Activated CD4-positive, alpha-beta T cell treated with anti-CD3 and anti-CD28 coated beads, Interleukin-2, amount 10 ng/mL, durations not matched to agents 7 days and 5 days (primary cell): Measurements from ENCODE around the gene STAT5B. TPM values are rescaled to one million over a fixed set of nuclear protein-coding genes. Genes with fewer than 3 reads are reported as not detected.
"Not testable (repeated sequence)": the region's sequence is repeated elsewhere in the genome, so short reads cannot be mapped to it uniquely, and the experiment has no call there.

ENCODE experiments used
- CTCF ChIA-PET: fragments of 350-600 bp; sonication (Branson Sonifier 250); formaldehyde crosslinking; loops from one replicate; lab custom pipeline; 2021; ENCODE audit warnings: antibody characterized with exemption; lab: Charles Lee
- POLR2A ChIA-PET: fragments of 350-600 bp; sonication (Branson Sonifier 250); formaldehyde crosslinking; loops from one replicate; lab custom pipeline; 2021; ENCODE audit warnings: antibody characterized with exemption; lab: Charles Lee
- DNase-seq: peaks from one replicate; pipeline ENCODE4 v3.0.0-alpha.2; 2020
- H3K27ac Mint-ChIP-seq: one replicate; pipeline ENCODE4 v1.8.0; 2021; ENCODE audit warnings: mild to moderate bottlenecking, moderate library complexity, mixed read lengths
- H3K27me3 Mint-ChIP-seq: one replicate; pipeline ENCODE4 v1.8.0; 2021; ENCODE audit warnings: mixed read lengths
- H3K36me3 Mint-ChIP-seq: one replicate; pipeline ENCODE4 v1.8.0; 2021; ENCODE audit warnings: low read depth, mixed read lengths
- H3K4me1 Mint-ChIP-seq: one replicate; pipeline ENCODE4 v1.8.0; 2021; ENCODE audit warnings: mixed read lengths
- H3K4me3 Mint-ChIP-seq: one replicate; pipeline ENCODE4 v1.8.0; 2021; ENCODE audit warnings: mild to moderate bottlenecking, moderate library complexity, mixed read lengths
- H3K9me3 Mint-ChIP-seq: one replicate; pipeline ENCODE4 v1.8.0; 2021; ENCODE audit warnings: mixed read lengths
- total RNA-seq, 2 experiments: library from RNA; stranded (reverse); gene quantifications; one replicate each; pipeline ENCODE4 v1.2.3, GENCODE V29; 2021

Gene STAT5B
- total RNA-seq, 2 experiments from 2014 or later = 150 to 164 TPM

DNA sequence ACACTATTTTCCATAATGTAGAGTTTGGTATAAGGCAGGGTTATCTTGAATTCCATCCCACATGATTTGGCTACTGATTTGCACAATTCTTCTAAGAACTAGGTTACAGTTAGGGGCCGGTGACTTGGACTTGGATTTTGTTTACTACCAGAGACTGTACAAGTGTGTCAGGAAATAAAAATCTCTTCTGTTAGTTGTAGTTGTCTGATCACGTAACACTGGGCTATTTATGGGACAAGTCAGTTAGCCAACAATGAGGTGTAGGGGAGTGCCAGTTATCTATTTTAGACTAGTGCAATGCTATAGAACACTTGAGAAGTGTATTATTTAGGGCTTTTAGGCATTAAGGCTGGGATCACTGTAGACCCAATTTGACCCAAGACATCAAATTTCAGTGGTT lies 42.2 kb downstream of the STAT5B start:
- Mint-ChIP-seq H3K36me3 (peaks cover 24% of the 10 kb centered on the region), H3K4me3 (no peak overlapping the region)
- POLR2A ChIA-PET = no interaction called here

DNA sequence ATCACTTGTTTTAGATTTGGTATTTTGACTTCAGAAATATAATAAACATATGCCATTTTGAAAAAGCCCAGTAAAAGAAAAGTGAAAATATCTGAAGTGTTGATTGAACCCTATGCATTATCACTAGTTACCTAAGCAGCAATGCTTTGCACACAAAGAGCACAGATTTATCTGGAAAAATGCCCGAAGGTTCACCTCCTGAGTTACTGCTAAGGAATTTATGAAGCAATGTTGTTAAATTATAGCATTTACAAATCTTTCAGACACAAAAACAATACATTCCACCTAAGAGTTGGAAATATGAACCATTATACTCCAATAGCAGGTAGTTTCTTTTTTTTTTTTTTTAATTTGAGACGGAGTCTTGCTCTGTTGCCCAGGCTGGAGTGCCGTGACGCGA lies 43.0 kb downstream of the STAT5B start:
- Mint-ChIP-seq H3K27me3 (no peaks in the 10 kb centered on the region), H3K4me1 (peaks cover 21% of the 10 kb centered on the region), H3K4me3 (no peak overlapping the region), H3K36me3 (peaks cover 28% of the 10 kb centered on the region), H3K27ac (no peak overlapping the region), H3K9me3 (no peaks in the 10 kb centered on the region)
- CTCF ChIA-PET = interaction anchor here (0.6 to 1.2 kb wide), 3 partner anchors 11 to 270 kb away, joined by 3 to 4 read pairs (median 3); no protein-coding TSS in a partner anchor
- no peak for DNase-seq
- POLR2A ChIA-PET = no interaction called here

More for the DNA sequence above, 42.2 kb downstream of the STAT5B start:
- H3K27me3 Mint-ChIP-seq = no peaks in the 10 kb centered on the region
- H3K4me1 Mint-ChIP-seq = peaks cover 12% of the 10 kb centered on the region
- CTCF ChIA-PET = interaction anchor here (0.5 kb wide), 1 partner anchor 82 kb away, joined by 3 read pairs; no protein-coding TSS in a partner anchor
- DNase-seq = no peak
- no peaks in the 10 kb centered on the region for H3K9me3 Mint-ChIP-seq
- H3K27ac Mint-ChIP-seq = no peak overlapping the region

DNA sequence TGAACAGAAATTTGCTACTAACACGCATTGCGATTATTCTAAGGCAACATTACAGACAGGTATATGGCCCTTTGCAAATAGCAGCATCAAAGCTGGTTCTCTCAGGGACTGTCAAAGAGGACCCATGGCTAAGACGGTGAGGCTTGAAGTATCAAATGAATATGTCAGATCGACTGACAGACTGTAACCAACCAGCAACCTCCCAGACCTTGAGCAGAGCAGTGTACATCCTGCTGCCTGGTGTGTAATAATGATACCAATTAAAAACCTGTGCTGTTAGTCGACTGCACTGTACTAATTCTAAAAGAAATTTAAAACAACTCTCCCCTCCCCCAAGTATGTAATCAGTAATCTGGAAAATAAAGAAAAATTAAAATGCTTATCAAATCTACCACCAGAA lies 46.0 kb downstream of the STAT5B start:
- CTCF ChIA-PET = interaction anchor here (0.7 to 1.2 kb wide), 2 partner anchors 13 to 29 kb away, joined by 4 to 7 read pairs; no protein-coding TSS in a partner anchor
- Mint-ChIP-seq H3K36me3 (peaks cover 38% of the 10 kb centered on the region), H3K4me1 (peaks cover 24% of the 10 kb centered on the region), H3K27ac (no peak overlapping the region), H3K9me3 (no peaks in the 10 kb centered on the region), H3K27me3 (no peaks in the 10 kb centered on the region), H3K4me3 (no peak overlapping the region)
- POLR2A ChIA-PET = interaction anchor here (0.5 to 0.6 kb wide), 2 partner anchors 18 to 49 kb away, joined by 4 read pairs; no protein-coding TSS in a partner anchor
- no peak for DNase-seq

DNA sequence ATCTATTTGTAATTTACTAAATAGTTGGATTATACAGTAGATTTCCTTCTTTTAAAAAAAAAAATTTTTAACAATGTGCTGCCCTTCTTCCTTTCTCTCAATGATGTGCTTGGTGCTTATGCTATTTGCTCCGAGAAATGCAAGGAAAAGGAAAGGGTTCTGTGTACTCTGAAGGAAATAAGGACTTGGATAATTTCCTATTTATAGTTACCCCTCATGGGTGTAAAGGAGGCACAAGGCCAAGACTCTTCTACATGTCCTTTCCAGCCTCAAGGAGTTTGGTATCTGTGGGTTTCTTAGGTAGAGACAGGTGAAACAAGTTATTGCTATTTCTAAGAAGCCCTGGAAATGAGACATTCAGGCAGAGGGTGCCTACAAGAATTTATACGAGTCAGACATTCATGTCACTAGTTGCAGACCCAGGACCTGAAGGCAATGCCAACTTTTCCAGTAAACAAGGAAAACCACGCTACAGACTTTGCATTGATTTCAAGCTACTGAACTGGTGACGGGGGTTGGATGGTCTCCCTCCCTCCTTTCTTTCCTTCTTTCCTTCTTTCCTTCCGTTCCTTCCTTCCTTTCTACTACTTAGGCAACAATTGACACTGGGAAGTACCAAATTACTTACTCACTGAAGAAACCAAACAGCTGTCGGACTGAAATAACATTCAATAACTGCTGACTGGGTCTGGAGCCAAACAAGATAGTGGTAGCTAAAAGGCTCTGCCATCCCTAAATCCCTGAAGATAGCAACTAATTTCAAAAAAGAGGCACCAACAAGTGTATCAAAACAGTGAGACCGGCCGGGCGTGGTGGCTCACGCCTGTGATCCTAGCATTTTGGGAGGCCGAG lies 48.1 kb downstream of the STAT5B start:
- Mint-ChIP-seq H3K9me3 (no peaks in the 10 kb centered on the region), H3K4me3 (no peak overlapping the region), H3K27ac (no peak overlapping the region), H3K27me3 (no peaks in the 10 kb centered on the region), H3K4me1 (peaks cover 19% of the 10 kb centered on the region), H3K36me3 (peaks cover 39% of the 10 kb centered on the region)
- DNase-seq = no peak
- ChIA-PET POLR2A (no interaction called here), CTCF (interaction anchor here (0.6 to 1.0 kb wide), 3 partner anchors 13 to 236 kb away, joined by 3 read pairs; no protein-coding TSS in a partner anchor)

DNA sequence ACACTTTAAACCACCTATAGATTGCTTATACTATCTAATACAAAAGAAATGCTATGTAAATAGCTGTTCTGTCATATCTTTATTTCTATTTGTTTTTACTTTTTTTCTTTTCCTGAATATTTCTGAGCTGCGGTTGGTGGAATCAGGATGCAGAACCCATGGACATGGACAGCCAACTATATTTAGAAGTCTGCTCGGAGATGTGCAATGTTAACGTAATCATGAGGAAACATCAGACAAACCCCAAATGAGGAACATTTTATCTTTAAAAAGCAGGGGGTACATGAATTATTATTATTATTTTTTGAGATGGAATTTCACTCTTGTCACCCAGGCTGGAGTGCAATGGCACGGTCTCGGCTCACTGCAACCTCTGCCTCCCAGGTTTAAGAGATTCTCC lies 50.5 kb downstream of the STAT5B start:
- peaks cover 22% of the 10 kb centered on the region for H3K4me1 Mint-ChIP-seq
- ChIA-PET CTCF (no interaction called here), POLR2A (no interaction called here)

DNA sequence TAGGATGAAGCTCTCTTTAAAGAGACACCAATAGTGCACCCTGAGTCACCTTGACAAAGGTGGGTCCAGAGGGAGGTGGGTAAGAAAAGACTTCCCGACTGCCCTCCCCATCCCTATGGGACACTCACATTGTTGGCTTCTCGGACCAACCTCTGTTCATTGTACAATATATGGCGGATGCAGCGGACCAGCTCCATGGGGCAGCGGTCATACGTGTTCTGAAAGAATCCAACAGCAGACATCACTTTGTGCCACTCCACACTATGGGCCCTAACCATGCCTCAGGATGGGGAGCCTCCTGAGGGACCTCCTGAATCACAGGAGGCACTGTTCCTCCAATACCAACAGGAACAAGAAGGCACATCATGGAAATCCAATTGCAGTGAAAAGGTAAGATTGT lies 51.5 kb downstream of the STAT5B start:
- no peak overlapping the region for H3K4me3 Mint-ChIP-seq
- H3K36me3 Mint-ChIP-seq = peaks cover 35% of the 10 kb centered on the region
- DNase-seq = no peak
- CTCF ChIA-PET = no interaction called here
- H3K9me3 Mint-ChIP-seq = no peaks in the 10 kb centered on the region
- H3K27ac Mint-ChIP-seq = no peak overlapping the region
- POLR2A ChIA-PET = no interaction called here
- peaks cover 16% of the 10 kb centered on the region for H3K4me1 Mint-ChIP-seq
- no peaks in the 10 kb centered on the region for H3K27me3 Mint-ChIP-seq

More for the DNA sequence above, 50.5 kb downstream of the STAT5B start:
- H3K27me3 Mint-ChIP-seq = no peaks in the 10 kb centered on the region
- H3K27ac Mint-ChIP-seq = no peak overlapping the region
- H3K4me3 Mint-ChIP-seq = no peak overlapping the region
- H3K36me3 Mint-ChIP-seq = peaks cover 41% of the 10 kb centered on the region
- no peak for DNase-seq
- H3K9me3 Mint-ChIP-seq = no peaks in the 10 kb centered on the region

DNA sequence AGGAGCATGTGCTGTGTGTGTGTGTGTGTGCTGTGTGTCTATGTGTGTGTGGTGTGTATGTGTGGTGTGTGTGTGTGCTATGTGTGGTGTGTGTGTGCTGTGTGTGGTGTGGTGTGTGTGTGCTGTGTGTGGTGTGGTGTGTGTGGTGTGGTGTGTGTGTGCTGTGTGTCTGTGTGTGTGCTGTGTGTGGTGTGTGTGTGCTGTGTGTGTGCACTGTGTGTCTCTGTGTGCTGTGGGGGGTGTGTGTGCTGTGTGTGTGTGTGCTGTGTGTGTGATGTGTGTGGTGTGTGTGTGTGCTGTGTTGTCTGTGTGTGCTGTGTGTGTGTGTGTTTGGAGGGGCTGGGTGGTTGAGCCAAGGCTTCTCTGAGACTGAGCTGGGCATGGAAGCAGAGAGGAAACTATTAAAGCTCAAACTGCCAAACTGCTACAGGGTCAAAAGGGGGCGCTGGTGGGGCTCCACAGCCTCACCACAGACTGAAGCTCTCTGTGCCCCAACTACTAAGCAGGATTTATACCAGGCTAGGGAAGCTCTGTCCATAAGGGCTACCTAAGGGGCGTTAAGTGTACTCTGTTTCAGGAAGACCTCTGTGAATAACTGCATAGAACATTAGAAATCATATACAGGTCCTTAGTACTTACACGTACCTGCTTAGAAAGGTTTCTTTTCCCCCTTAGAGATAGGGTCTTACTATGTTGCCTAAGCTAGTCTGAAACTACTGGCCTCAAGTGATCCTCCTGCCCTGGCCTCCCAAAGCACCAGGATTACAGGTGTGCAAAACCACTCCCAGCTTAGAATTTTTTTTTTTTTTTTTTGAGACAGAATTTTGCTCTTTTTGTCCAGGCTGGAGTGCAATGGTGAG lies 54.1 kb downstream of the STAT5B start:
- ChIA-PET POLR2A (interaction anchor here (0.6 kb wide), 1 partner anchor 65 kb away, joined by 3 read pairs; no protein-coding TSS in a partner anchor), CTCF (interaction anchor here (0.6 to 2.4 kb wide), 31 partner anchors 10 to 767 kb away, joined by 3 to 17 read pairs (median 5); partner anchors contain the start of gene GHDC)
- Mint-ChIP-seq H3K36me3 (peaks cover 35% of the 10 kb centered on the region), H3K9me3 (no peaks in the 10 kb centered on the region), H3K4me1 (peaks cover 3% of the 10 kb centered on the region), H3K4me3 (no peak overlapping the region), H3K27me3 (no peaks in the 10 kb centered on the region), H3K27ac (peak overlapping the region; percentile 6)
- DNase-seq = peak; percentile 66

DNA sequence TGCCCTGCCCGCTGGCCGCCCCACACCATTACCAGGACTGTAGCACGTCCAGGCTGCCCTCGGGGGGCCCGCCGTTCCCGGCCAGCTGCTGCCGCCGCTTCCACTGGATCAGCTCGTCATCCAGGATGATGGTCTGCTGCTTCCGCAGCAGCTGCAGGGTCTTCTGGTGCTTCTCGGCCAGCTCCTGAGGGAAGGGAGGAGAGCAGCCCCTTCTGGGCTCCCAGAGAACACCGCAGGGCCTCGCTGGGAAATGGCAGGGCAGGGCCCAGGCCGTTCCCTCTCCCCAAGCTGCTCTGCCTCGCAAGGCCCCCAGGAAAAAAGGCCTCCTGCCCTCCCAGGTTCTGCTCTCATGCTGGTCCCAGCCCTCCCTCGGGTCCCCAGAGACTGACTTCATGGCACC lies 56.9 kb downstream of the STAT5B start:
- H3K27ac Mint-ChIP-seq, DNase-seq, H3K27me3 Mint-ChIP-seq, POLR2A ChIA-PET, H3K4me1 Mint-ChIP-seq, H3K9me3 Mint-ChIP-seq, H3K4me3 Mint-ChIP-seq: not testable (repeated sequence)
- peaks cover 48% of the 10 kb centered on the region for H3K36me3 Mint-ChIP-seq
- CTCF ChIA-PET = interaction anchor here (1.5 kb wide), 1 partner anchor 20 kb away, joined by 4 read pairs; no protein-coding TSS in a partner anchor

DNA sequence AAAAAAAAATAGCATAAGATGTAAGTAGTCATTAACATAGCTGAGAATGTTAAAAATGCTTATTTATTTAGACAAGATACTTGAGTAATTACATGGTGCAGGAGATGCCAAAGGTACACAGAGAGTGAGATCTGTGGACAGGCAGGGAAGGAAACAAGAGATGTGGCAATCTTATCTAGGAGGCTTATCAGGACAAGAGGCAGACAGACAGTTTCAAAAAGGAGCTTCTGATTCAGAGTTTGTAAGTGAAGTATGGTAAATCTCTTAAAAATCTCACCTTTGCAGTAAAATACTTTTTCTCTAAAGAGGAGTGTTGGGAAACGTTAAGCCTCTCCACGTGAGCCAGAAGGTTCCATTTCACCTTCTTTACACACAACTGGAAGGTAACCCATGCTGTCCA lies 62.0 kb downstream of the STAT5B start:
- Mint-ChIP-seq H3K4me3 (no peak overlapping the region), H3K4me1 (no peaks in the 10 kb centered on the region), H3K27ac (peak overlapping the region; percentile 9), H3K9me3 (no peaks in the 10 kb centered on the region), H3K27me3 (no peaks in the 10 kb centered on the region), H3K36me3 (peaks cover 66% of the 10 kb centered on the region)
- POLR2A ChIA-PET = no interaction called here
- CTCF ChIA-PET = interaction anchor here (0.6 to 1.2 kb wide), 4 partner anchors 14 to 189 kb away, joined by 3 to 4 read pairs (median 3); partner anchors contain the start of gene DHX58
- no peak for DNase-seq

DNA sequence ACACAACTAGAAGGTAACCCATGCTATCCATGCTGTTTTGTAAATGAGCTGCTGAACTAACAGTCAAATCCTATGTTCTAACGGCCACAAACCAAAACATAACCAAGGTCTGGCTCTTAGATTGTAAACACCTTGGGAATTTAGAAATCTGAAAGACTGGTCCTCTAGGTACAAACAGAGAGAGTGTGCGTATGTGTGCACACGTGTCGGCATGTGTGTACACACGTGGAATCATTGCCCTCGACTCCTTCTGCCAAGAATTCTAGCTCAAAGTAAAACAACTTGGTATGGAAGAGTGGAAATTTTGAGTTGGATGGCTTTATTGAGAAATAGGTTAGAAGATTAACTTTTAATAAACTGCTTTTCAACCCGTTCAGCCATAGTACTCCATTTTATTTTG lies 63.8 kb downstream of the STAT5B start:
- H3K4me1 Mint-ChIP-seq = no peaks in the 10 kb centered on the region
- no peak for DNase-seq
- no peaks in the 10 kb centered on the region for H3K27me3 Mint-ChIP-seq
- H3K27ac Mint-ChIP-seq = peak overlapping the region; percentile 14
- no peaks in the 10 kb centered on the region for H3K9me3 Mint-ChIP-seq
- ChIA-PET CTCF (interaction anchor here (0.6 to 1.2 kb wide), 3 partner anchors 10 to 23 kb away, joined by 3 to 5 read pairs (median 4); no protein-coding TSS in a partner anchor), POLR2A (no interaction called here)
- no peak overlapping the region for H3K4me3 Mint-ChIP-seq
- peaks cover 63% of the 10 kb centered on the region for H3K36me3 Mint-ChIP-seq

DNA sequence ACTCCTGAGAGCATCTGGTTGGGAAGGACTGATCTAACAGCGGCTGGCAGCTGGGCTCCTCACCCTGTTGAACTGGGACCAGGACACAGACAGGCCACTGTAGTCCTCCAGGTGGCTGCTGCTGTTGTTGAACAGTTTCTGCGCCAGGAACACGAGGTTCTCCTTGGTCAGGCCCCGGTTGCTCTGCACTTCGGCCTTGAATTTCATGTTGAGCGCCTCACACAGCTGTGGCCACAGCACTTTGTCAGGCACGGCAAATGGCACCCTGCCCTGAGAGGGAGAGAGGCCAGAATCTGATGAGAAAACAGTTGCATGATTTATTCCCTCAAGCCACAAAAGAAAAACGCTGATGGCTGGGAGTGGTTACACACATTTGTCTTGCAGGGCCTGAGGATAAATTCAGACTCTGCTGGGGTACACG lies 64.3 kb downstream of the STAT5B start:
- H3K27me3 Mint-ChIP-seq, DNase-seq, H3K9me3 Mint-ChIP-seq, H3K4me3 Mint-ChIP-seq, POLR2A ChIA-PET, H3K4me1 Mint-ChIP-seq, H3K27ac Mint-ChIP-seq: not testable (repeated sequence)
- H3K36me3 Mint-ChIP-seq = peaks cover 63% of the 10 kb centered on the region
- CTCF ChIA-PET = interaction anchor here (1.0 to 1.2 kb wide), 2 partner anchors 11 to 15 kb away, joined by 3 to 5 read pairs; no protein-coding TSS in a partner anchor

DNA sequence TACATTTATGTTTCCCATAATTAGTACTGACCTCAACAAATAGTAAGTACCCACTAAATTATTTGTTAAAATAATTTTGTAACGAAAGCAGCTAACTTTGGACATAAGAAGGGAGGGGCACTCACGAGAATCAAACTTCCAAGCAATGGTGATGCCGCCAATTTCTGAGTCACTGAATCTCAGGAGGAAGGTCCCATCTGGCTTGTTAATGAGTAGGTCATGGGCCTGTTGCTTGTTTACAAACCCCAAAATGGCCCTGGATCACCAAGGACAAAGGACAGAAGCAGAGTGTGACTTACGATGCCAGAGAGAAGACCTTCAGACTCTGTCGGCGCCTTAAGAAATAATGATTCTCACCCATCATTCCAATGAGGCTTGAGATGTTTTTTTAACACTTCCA lies 66.1 kb downstream of the STAT5B start:
- H3K27me3 Mint-ChIP-seq = no peaks in the 10 kb centered on the region
- no peak overlapping the region for H3K4me3 Mint-ChIP-seq
- H3K27ac Mint-ChIP-seq = no peak overlapping the region
- ChIA-PET POLR2A (no interaction called here), CTCF (interaction anchor here (0.9 kb wide), 1 partner anchor 28 kb away, joined by 3 read pairs; no protein-coding TSS in a partner anchor)
- no peaks in the 10 kb centered on the region for H3K4me1 Mint-ChIP-seq
- H3K9me3 Mint-ChIP-seq = no peaks in the 10 kb centered on the region
- peaks cover 59% of the 10 kb centered on the region for H3K36me3 Mint-ChIP-seq
- DNase-seq = no peak
